ENCODE data around the gene NDST3.
A peak's percentile ranks its signal among the peaks of the same experiment; 100 is the strongest.

Gene NDST3

GRCh38 chr4:118081434-118081833, 47.1 kb downstream of the NDST3 start:
- no peak for DNase-seq (ENCODE audit: low spot score)

- DNase-seq (ENCODE audit: low spot score): no peak
Observed at GRCh38 chr4:118082182-118082581, 47.9 kb downstream of the NDST3 start.

- DNase-seq (ENCODE audit: low spot score): no peak
Observed at GRCh38 chr4:118085700-118086099, 51.4 kb downstream of the NDST3 start.

GRCh38 chr4:118086344-118086743, 52.1 kb downstream of the NDST3 start:
- DNase-seq (ENCODE audit: low spot score): peak; percentile 6

- no peak for DNase-seq (ENCODE audit: low spot score)
Observed at GRCh38 chr4:118087366-118087765, 53.1 kb downstream of the NDST3 start.

- no peak for DNase-seq (ENCODE audit: low spot score)
Observed at GRCh38 chr4:118099106-118099505, 64.8 kb downstream of the NDST3 start.

GRCh38 chr4:118102195-118102594, 67.9 kb downstream of the NDST3 start:
- DNase-seq (ENCODE audit: low spot score): no peak

GRCh38 chr4:118112117-118113046, 78.1 kb downstream of the NDST3 start:
- no peak for DNase-seq (ENCODE audit: low spot score)

- no peak for DNase-seq (ENCODE audit: low spot score)
Observed at GRCh38 chr4:118113220-118113619, 78.9 kb downstream of the NDST3 start.

GRCh38 chr4:118114720-118115119, 80.4 kb downstream of the NDST3 start:
- DNase-seq (ENCODE audit: low spot score): no peak

- no peak for DNase-seq (ENCODE audit: low spot score)
Observed at GRCh38 chr4:118120120-118120760, 86.0 kb downstream of the NDST3 start.

- no peak for DNase-seq (ENCODE audit: low spot score)
Observed at GRCh38 chr4:118124997-118125396, 90.7 kb downstream of the NDST3 start.

- DNase-seq (ENCODE audit: low spot score): no peak
Observed at GRCh38 chr4:118139241-118139640, 105.0 kb downstream of the NDST3 start.

- no peak for DNase-seq (ENCODE audit: low spot score)
Observed at GRCh38 chr4:118141240-118141639, 107.0 kb downstream of the NDST3 start.

- no peak for DNase-seq (ENCODE audit: low spot score)
Observed at GRCh38 chr4:118154649-118155048, 120.4 kb downstream of the NDST3 start.

GRCh38 chr4:118155516-118155915, 121.2 kb downstream of the NDST3 start:
- DNase-seq (ENCODE audit: low spot score): no peak

GRCh38 chr4:118158763-118159375, 124.6 kb downstream of the NDST3 start:
- no peak for DNase-seq (ENCODE audit: low spot score)

GRCh38 chr4:118167306-118167705, 133.0 kb downstream of the NDST3 start:
- no peak for DNase-seq (ENCODE audit: low spot score)

- DNase-seq (ENCODE audit: low spot score): no peak
Observed at GRCh38 chr4:118171381-118171780, 137.1 kb downstream of the NDST3 start.

- DNase-seq (ENCODE audit: low spot score): no peak
Observed at GRCh38 chr4:118173126-118173525, 138.8 kb downstream of the NDST3 start.

- no peak for DNase-seq (ENCODE audit: low spot score)
Observed at GRCh38 chr4:118173956-118174725, 139.9 kb downstream of the NDST3 start.

- no peak for DNase-seq (ENCODE audit: low spot score)
Observed at GRCh38 chr4:118175506-118175905, 141.2 kb downstream of the NDST3 start.
